ENCODE data around the gene VAMP7. TPM values are rescaled to one million over a fixed set of nuclear protein-coding genes. Genes with fewer than 3 reads are reported as not detected.

Gene VAMP7
- polyA plus RNA-seq, 1 donor from 2014 or later: 43.4 TPM

DNA sequence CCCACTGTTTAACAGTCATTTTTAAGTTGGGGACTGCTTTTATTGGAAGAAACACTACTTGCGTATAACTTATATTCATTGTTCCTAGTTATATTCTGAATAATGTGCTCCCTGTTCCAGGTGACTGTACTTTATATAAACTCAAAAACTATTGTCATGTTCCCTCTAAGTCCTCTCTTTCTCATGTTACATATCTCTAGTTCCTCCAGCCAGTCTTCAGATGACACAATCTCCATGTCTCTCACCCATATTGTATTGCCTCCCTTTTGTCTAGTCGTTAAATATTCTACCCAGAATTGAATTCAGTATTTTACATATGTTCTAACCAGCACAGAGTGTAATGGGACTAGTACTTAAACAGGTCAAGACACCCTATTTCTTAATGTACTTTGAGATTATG is 5.3 kb downstream of the VAMP7 start:
- Histone ChIP-seq H3K4me2 (ENCODE audit: low read length) (no peak overlapping the region), H3K79me2 (replicated peaks; ENCODE audit: insufficient read depth, low read length) (no peaks in the 10 kb centered on the region), H3K27ac (ENCODE audit: low read length) (no peak overlapping the region), H3K27me3 (ENCODE audit: insufficient read depth, low read depth, low read length) (no peaks in the 10 kb centered on the region), H4K20me1 (ENCODE audit: insufficient read depth) (no peaks in the 10 kb centered on the region), H3K9me2 (ENCODE audit: insufficient read depth, low read length) (no peaks in the 10 kb centered on the region), H3K9ac (ENCODE audit: low read length) (no peak overlapping the region), H3K4me3 (ENCODE audit: low read length) (no peak overlapping the region), H2AFZ (ENCODE audit: low read depth, low read length) (no peak overlapping the region), H3F3A (ENCODE audit: insufficient read depth, low read length, poor library complexity, severe bottlenecking) (no peaks in the 10 kb centered on the region), H3K36me3 (ENCODE audit: insufficient read depth, low read length) (no peaks in the 10 kb centered on the region), H3K9me3 (ENCODE audit: low read length) (no peaks in the 10 kb centered on the region)
- TF ChIP-seq, protein P1, sequence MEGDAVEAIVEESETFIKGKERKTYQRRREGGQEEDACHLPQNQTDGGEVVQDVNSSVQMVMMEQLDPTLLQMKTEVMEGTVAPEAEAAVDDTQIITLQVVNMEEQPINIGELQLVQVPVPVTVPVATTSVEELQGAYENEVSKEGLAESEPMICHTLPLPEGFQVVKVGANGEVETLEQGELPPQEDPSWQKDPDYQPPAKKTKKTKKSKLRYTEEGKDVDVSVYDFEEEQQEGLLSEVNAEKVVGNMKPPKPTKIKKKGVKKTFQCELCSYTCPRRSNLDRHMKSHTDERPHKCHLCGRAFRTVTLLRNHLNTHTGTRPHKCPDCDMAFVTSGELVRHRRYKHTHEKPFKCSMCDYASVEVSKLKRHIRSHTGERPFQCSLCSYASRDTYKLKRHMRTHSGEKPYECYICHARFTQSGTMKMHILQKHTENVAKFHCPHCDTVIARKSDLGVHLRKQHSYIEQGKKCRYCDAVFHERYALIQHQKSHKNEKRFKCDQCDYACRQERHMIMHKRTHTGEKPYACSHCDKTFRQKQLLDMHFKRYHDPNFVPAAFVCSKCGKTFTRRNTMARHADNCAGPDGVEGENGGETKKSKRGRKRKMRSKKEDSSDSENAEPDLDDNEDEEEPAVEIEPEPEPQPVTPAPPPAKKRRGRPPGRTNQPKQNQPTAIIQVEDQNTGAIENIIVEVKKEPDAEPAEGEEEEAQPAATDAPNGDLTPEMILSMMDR (IDR thresholded peaks at IDR 0.05; ENCODE audit: poor library complexity, severe bottlenecking): no peak
- TF ChIP-seq RAD21 (conservative IDR thresholded peaks at IDR 0.05) (no peak), TAF1 (IDR thresholded peaks at IDR 0.05; ENCODE audit: low read depth) (no peak), EP300 (conservative IDR thresholded peaks at IDR 0.05; ENCODE audit: poor library complexity, severe bottlenecking) (no peak), SMC3 (conservative IDR thresholded peaks at IDR 0.05; ENCODE audit: poor library complexity) (no peak), MXI1 (conservative IDR thresholded peaks at IDR 0.05; ENCODE audit: poor library complexity, severe bottlenecking) (no peak), POLR2AphosphoS5 (IDR thresholded peaks at IDR 0.05) (no peak), EZH2 (IDR thresholded peaks at IDR 0.05; ENCODE audit: borderline replicate concordance, insufficient read depth, low read length, poor library complexity, severe bottlenecking) (no peak)
- TF ChIP-seq, protein P2, sequence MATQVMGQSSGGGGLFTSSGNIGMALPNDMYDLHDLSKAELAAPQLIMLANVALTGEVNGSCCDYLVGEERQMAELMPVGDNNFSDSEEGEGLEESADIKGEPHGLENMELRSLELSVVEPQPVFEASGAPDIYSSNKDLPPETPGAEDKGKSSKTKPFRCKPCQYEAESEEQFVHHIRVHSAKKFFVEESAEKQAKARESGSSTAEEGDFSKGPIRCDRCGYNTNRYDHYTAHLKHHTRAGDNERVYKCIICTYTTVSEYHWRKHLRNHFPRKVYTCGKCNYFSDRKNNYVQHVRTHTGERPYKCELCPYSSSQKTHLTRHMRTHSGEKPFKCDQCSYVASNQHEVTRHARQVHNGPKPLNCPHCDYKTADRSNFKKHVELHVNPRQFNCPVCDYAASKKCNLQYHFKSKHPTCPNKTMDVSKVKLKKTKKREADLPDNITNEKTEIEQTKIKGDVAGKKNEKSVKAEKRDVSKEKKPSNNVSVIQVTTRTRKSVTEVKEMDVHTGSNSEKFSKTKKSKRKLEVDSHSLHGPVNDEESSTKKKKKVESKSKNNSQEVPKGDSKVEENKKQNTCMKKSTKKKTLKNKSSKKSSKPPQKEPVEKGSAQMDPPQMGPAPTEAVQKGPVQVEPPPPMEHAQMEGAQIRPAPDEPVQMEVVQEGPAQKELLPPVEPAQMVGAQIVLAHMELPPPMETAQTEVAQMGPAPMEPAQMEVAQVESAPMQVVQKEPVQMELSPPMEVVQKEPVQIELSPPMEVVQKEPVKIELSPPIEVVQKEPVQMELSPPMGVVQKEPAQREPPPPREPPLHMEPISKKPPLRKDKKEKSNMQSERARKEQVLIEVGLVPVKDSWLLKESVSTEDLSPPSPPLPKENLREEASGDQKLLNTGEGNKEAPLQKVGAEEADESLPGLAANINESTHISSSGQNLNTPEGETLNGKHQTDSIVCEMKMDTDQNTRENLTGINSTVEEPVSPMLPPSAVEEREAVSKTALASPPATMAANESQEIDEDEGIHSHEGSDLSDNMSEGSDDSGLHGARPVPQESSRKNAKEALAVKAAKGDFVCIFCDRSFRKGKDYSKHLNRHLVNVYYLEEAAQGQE (IDR thresholded peaks at IDR 0.05; ENCODE audit: borderline replicate concordance): no peak

DNA sequence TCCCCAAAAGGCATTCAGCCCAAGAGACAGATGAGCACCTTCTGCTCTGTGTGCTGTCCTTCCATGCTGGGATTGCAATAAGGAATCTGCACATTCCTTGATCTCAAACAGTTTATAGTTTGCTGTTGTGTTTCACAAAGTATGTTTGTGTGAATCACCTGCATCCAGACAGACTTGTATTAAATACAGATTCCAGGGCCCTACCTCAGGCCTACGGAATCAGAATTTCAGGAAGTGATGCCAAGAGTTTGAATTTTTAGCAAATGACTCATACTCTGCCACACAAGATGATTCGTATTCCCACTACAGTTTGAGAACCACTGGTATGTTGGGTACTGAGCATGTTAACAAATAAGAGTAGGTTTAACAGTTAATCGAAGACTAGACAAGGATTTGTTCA is 7.0 kb downstream of the VAMP7 start:
- Histone ChIP-seq H4K20me1 (ENCODE audit: insufficient read depth) (no peaks in the 10 kb centered on the region), H3K36me3 (ENCODE audit: insufficient read depth, low read length) (no peaks in the 10 kb centered on the region), H3K27ac (ENCODE audit: low read length) (no peak overlapping the region), H3F3A (ENCODE audit: insufficient read depth, low read length, poor library complexity, severe bottlenecking) (no peaks in the 10 kb centered on the region), H3K9me3 (ENCODE audit: low read length) (no peaks in the 10 kb centered on the region), H2AFZ (ENCODE audit: low read depth, low read length) (no peak overlapping the region), H3K9ac (ENCODE audit: low read length) (no peak overlapping the region), H3K9me2 (ENCODE audit: insufficient read depth, low read length) (no peaks in the 10 kb centered on the region), H3K4me3 (ENCODE audit: low read length) (no peak overlapping the region), H3K4me2 (ENCODE audit: low read length) (no peak overlapping the region), H3K27me3 (ENCODE audit: insufficient read depth, low read depth, low read length) (no peaks in the 10 kb centered on the region), H3K79me2 (replicated peaks; ENCODE audit: insufficient read depth, low read length) (no peaks in the 10 kb centered on the region)
- TF ChIP-seq, protein P1 (IDR thresholded peaks at IDR 0.05; ENCODE audit: poor library complexity, severe bottlenecking): no peak
- TF ChIP-seq EP300 (conservative IDR thresholded peaks at IDR 0.05; ENCODE audit: poor library complexity, severe bottlenecking) (no peak), POLR2AphosphoS5 (IDR thresholded peaks at IDR 0.05) (no peak), SMC3 (conservative IDR thresholded peaks at IDR 0.05; ENCODE audit: poor library complexity) (no peak), RAD21 (conservative IDR thresholded peaks at IDR 0.05) (no peak)
- TF ChIP-seq, protein P2 (IDR thresholded peaks at IDR 0.05; ENCODE audit: borderline replicate concordance): no peak

All from neural cell (in vitro differentiated cells).